CD4-positive, alpha-beta T cell (primary cell): ENCODE results near the gene TMEM200A. TPM values are rescaled to one million over a fixed set of nuclear protein-coding genes. Genes with fewer than 3 reads are reported as not detected.

ENCODE experiments used
- ATAC-seq: fragments of 200-7000 bp; cut with Tn5 transposase; one replicate; pipeline ENCODE4 v1.10.0; 2022; ENCODE audit warnings: mild to moderate bottlenecking; ENCODE audit not compliant: poor library complexity
- CTCF ChIA-PET: fragments of 350-600 bp; sonication (Branson Sonifier 250); formaldehyde crosslinking; loops from one replicate; lab custom pipeline; 2021; ENCODE audit warnings: antibody characterized with exemption, inconsistent platforms; lab: Charles Lee
- POLR2A ChIA-PET: fragments of 350-600 bp; sonication (Branson Sonifier 250); formaldehyde crosslinking; loops from one replicate; lab custom pipeline; 2021; ENCODE audit warnings: antibody characterized with exemption, inconsistent platforms; lab: Charles Lee
- DNase-seq, 14 experiments: peaks; one replicate each; pipeline ENCODE4 v3.0.0-alpha.2; 2013 to 2020; ENCODE audit warnings: mixed read lengths in 2 of 14
- H3K27ac ChIP-seq, 2 donors: one replicate each; pipeline versions ENCODE4 v1.5.1 to v1.7.0; 2013; ENCODE audit warnings: low read length in 2 of 2, low read depth in 1 of 2, mild to moderate bottlenecking in 1 of 2
- H3K27me3 ChIP-seq, 2 experiments: 1 replicate in 1 of 2; 2 replicates in 1 of 2; pipeline versions ENCODE4 v1.6.1 to v1.7.0; 2013; ENCODE audit warnings: low read length in 2 of 2, control low read depth in 1 of 2, mild to moderate bottlenecking in 1 of 2, moderate library complexity in 1 of 2; ENCODE audit not compliant: insufficient read depth in 2 of 2, control insufficient read depth in 1 of 2
- H3K36me3 ChIP-seq: one replicate; pipeline ENCODE4 v1.6.1; 2013; ENCODE audit warnings: low read length, control low read depth; ENCODE audit not compliant: insufficient read depth
- H3K4me1 ChIP-seq: one replicate; pipeline ENCODE4 v1.6.1; 2013; ENCODE audit warnings: low read length, control low read depth; ENCODE audit not compliant: insufficient read depth
- H3K4me3 ChIP-seq: one replicate; pipeline ENCODE4 v1.5.1; 2013; ENCODE audit warnings: mild to moderate bottlenecking, low read length, moderate library complexity
- H3K9me3 ChIP-seq, 2 experiments: 1 replicate in 1 of 2; 2 replicates in 1 of 2; pipeline versions ENCODE4 v1.6.1 to v1.7.0; 2013; ENCODE audit warnings: low read length in 2 of 2, mild to moderate bottlenecking in 2 of 2, control low read depth in 1 of 2, moderate library complexity in 1 of 2; ENCODE audit not compliant: control insufficient read depth in 1 of 2, insufficient read depth in 1 of 2
- H3K27ac Mint-ChIP-seq: one replicate; pipeline ENCODE4 v1.8.0; 2020; ENCODE audit warnings: mixed read lengths
- H3K27me3 Mint-ChIP-seq: one replicate; pipeline ENCODE4 v1.8.0; 2021; ENCODE audit warnings: mixed read lengths
- H3K36me3 Mint-ChIP-seq: one replicate; pipeline ENCODE4 v1.8.0; 2021; ENCODE audit warnings: low read depth, mixed read lengths
- H3K4me1 Mint-ChIP-seq: one replicate; pipeline ENCODE4 v1.8.0; 2021; ENCODE audit warnings: low read depth, mixed read lengths
- H3K4me3 Mint-ChIP-seq: one replicate; pipeline ENCODE4 v1.8.0; 2020; ENCODE audit warnings: mild to moderate bottlenecking, mixed read lengths
- H3K9me3 Mint-ChIP-seq: one replicate; pipeline ENCODE4 v1.8.0; 2020; ENCODE audit warnings: mixed read lengths
- intact Hi-C, 2 experiments: fragments of 100-400 bp; cut with DNase I in 1 of 2; cut with micrococcal nuclease in 1 of 2; formaldehyde crosslinking; loops; one replicate each; pipeline versions ENCODE4 v1.15.1 to v1.9.0; 2023 to 2025; cut with DNase I, micrococcal nuclease
- total RNA-seq, 174 experiments: library from RNA in 2 of 174; stranded (reverse) in 2 of 174; gene quantifications; one replicate each; pipeline ENCODE4 v1.2.3 and lab custom pipeline; 2021 to 2026
- TF ChIP-seq, protein P1 (sequence below): fragments of 200-600 bp; IDR thresholded peaks from one replicate; pipeline ENCODE4 v1.8.0; 2022; ENCODE audit warnings: antibody characterized with exemption, mild to moderate bottlenecking

TMEM200A gene
- total RNA-seq, 2 experiments from 2014 or later, result 0.30 to 0.34 TPM

DNA sequence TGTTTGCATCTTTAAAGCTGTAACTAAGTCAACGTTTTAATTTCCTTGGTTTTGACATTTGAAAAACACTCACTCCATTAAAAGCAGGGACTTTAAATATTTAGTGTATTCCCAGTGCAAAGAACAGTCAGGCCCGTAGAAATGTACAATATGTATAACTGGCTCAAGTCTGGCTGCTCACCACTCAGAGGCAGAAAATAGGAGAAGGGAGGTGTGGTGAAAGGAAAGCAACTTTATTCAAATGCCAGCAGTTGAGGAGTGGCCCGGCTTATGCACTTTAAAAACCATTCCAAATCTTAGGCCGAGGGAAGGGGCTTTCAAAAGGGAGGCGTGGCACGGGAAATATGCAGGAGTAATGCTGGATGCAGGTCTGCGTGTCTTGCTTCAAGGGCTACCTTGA is 120.6 kb downstream of the TMEM200A start:
- TF ChIP-seq, protein P1, sequence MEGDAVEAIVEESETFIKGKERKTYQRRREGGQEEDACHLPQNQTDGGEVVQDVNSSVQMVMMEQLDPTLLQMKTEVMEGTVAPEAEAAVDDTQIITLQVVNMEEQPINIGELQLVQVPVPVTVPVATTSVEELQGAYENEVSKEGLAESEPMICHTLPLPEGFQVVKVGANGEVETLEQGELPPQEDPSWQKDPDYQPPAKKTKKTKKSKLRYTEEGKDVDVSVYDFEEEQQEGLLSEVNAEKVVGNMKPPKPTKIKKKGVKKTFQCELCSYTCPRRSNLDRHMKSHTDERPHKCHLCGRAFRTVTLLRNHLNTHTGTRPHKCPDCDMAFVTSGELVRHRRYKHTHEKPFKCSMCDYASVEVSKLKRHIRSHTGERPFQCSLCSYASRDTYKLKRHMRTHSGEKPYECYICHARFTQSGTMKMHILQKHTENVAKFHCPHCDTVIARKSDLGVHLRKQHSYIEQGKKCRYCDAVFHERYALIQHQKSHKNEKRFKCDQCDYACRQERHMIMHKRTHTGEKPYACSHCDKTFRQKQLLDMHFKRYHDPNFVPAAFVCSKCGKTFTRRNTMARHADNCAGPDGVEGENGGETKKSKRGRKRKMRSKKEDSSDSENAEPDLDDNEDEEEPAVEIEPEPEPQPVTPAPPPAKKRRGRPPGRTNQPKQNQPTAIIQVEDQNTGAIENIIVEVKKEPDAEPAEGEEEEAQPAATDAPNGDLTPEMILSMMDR, result no peak
- no peak overlapping the region for H3K4me3 Mint-ChIP-seq
- H3K4me3 ChIP-seq, result no peak overlapping the region
- no peaks in the 10 kb centered on the region for H3K9me3 Mint-ChIP-seq
- H3K36me3 Mint-ChIP-seq, result no peaks in the 10 kb centered on the region
- H3K4me1 ChIP-seq, result peaks cover 5% of the 10 kb centered on the region
- intact Hi-C loops, result no loop called here
- H3K27me3 ChIP-seq, result no peaks in the 10 kb centered on the region
- peaks cover 0 to 6% of the 10 kb centered on the region in 2 experiments for H3K9me3 ChIP-seq
- H3K27me3 Mint-ChIP-seq, result no peaks in the 10 kb centered on the region
- H3K36me3 ChIP-seq, result no peaks in the 10 kb centered on the region
- no peak overlapping the region for H3K27ac ChIP-seq
- DNase-seq (no peak), ATAC-seq (no peak)
- ChIA-PET POLR2A (no interaction called here), CTCF (no interaction called here)
- H3K27ac Mint-ChIP-seq, result no peak overlapping the region
- H3K4me1 Mint-ChIP-seq, result peaks cover 29% of the 10 kb centered on the region

DNA sequence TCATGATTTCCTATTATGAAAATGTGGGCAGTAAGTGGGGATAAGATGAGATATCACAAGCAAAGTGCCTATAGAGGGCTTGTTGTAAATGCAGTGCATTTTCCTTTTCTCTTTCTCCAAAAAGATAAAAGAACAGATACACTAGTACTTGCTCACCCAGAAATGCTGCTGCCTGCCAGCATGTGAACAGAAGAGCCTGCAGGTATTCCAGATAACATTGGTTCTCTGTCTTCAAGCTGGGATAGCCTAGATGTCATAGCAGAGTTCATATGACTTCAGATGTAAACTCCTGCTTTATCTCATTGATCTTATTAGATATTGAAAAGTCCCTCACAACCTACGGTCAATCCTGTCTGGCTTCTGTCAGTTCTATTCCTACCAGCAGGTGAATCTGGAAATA is 123.7 kb downstream of the TMEM200A start:
- H3K36me3 Mint-ChIP-seq, result no peaks in the 10 kb centered on the region
- no peaks in the 10 kb centered on the region for H3K4me1 ChIP-seq
- H3K4me3 ChIP-seq, result no peak overlapping the region
- H3K27ac ChIP-seq, result no peak overlapping the region
- H3K27me3 Mint-ChIP-seq, result no peaks in the 10 kb centered on the region
- H3K27ac Mint-ChIP-seq, result no peak overlapping the region
- no peaks in the 10 kb centered on the region for H3K27me3 ChIP-seq
- H3K4me3 Mint-ChIP-seq, result no peak overlapping the region
- CTCF ChIA-PET, result interaction anchor here (1.4 kb wide), 1 partner anchor 10 kb away, joined by 3 read pairs; no protein-coding TSS in a partner anchor
- no peaks in the 10 kb centered on the region for H3K36me3 ChIP-seq
- peaks cover 0 to 6% of the 10 kb centered on the region in 2 experiments for H3K9me3 ChIP-seq
- intact Hi-C loops, result no loop called here
- DNase-seq (no peak), ATAC-seq (no peak)
- POLR2A ChIA-PET, result no interaction called here
- H3K4me1 Mint-ChIP-seq, result peaks cover 5% of the 10 kb centered on the region
- no peaks in the 10 kb centered on the region for H3K9me3 Mint-ChIP-seq
- TF ChIP-seq, protein P1, result no peak

Other genes starting within 250 kb of the TMEM200A start
- gene SAMD3, start 143.1 kb upstream of the TMEM200A start, total RNA-seq, result 10 to 100 TPM; 24.3 to 28.7 TPM